Measurements from ENCODE around the gene ARMC9.

Gene ARMC9

DNA sequence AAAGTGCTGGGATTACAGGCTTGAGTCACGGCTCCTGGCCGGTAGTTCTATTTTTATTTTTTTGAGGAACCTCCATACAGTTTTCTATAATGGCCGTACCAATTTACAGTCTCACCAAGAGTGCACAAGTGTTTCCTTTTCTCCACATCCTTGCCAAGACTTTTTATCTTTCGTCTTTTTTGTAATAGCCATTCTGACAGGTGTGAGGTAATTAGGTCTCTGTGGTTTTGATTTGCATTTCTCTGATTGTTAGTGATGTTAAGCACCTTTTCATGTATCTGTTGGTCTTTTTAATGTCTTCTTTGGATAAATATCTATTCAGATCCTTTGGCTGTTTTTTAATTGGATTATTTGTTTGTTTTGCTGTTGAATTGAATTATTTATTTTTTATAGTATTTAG lies 9.3 kb downstream of the ARMC9 start:
- POLR2A ChIA-PET = no interaction called here
- Histone ChIP-seq H3K27ac (ENCODE audit: extremely low read depth, low read depth, low read length) (no peak overlapping the region), H3K36me3 (ENCODE audit: control insufficient read depth in 2 of 2, insufficient read depth in 1 of 2, low read length in 2 of 2) (peaks cover 0 to 45% of the 10 kb centered on the region in 2 experiments; a peak in 2 of 3 replicates), H3K9me3 (ENCODE audit: control insufficient read depth, insufficient read depth, low read depth, low read length) (no peaks in the 10 kb centered on the region), H3K4me1 (ENCODE audit: control insufficient read depth, insufficient read depth, low read length) (no peaks in the 10 kb centered on the region), H3K4me3 (ENCODE audit: low read depth, low read length) (no peak overlapping the region)
- TF ChIP-seq MZF1 (tag by site-specific recombination; IDR thresholded peaks at IDR 0.05; ENCODE audit: borderline replicate concordance) = no peak
- no peak for TF ChIP-seq ZNF544 (tag by site-specific recombination; IDR thresholded peaks at IDR 0.05)
- no peak for TF ChIP-seq HOXA7 (CRISPR knock-in tag; IDR thresholded peaks at IDR 0.05; ENCODE audit: borderline replicate concordance)
- TF ChIP-seq SETDB1 (IDR thresholded peaks at IDR 0.05; ENCODE audit: insufficient read length, low read length) = no peak
- TF ChIP-seq ZNF175 (tag by site-specific recombination; IDR thresholded peaks at IDR 0.05) = no peak
- TF ChIP-seq ZNF571 (tag by site-specific recombination; IDR thresholded peaks at IDR 0.05) = no peak
- TF ChIP-seq, protein P1, sequence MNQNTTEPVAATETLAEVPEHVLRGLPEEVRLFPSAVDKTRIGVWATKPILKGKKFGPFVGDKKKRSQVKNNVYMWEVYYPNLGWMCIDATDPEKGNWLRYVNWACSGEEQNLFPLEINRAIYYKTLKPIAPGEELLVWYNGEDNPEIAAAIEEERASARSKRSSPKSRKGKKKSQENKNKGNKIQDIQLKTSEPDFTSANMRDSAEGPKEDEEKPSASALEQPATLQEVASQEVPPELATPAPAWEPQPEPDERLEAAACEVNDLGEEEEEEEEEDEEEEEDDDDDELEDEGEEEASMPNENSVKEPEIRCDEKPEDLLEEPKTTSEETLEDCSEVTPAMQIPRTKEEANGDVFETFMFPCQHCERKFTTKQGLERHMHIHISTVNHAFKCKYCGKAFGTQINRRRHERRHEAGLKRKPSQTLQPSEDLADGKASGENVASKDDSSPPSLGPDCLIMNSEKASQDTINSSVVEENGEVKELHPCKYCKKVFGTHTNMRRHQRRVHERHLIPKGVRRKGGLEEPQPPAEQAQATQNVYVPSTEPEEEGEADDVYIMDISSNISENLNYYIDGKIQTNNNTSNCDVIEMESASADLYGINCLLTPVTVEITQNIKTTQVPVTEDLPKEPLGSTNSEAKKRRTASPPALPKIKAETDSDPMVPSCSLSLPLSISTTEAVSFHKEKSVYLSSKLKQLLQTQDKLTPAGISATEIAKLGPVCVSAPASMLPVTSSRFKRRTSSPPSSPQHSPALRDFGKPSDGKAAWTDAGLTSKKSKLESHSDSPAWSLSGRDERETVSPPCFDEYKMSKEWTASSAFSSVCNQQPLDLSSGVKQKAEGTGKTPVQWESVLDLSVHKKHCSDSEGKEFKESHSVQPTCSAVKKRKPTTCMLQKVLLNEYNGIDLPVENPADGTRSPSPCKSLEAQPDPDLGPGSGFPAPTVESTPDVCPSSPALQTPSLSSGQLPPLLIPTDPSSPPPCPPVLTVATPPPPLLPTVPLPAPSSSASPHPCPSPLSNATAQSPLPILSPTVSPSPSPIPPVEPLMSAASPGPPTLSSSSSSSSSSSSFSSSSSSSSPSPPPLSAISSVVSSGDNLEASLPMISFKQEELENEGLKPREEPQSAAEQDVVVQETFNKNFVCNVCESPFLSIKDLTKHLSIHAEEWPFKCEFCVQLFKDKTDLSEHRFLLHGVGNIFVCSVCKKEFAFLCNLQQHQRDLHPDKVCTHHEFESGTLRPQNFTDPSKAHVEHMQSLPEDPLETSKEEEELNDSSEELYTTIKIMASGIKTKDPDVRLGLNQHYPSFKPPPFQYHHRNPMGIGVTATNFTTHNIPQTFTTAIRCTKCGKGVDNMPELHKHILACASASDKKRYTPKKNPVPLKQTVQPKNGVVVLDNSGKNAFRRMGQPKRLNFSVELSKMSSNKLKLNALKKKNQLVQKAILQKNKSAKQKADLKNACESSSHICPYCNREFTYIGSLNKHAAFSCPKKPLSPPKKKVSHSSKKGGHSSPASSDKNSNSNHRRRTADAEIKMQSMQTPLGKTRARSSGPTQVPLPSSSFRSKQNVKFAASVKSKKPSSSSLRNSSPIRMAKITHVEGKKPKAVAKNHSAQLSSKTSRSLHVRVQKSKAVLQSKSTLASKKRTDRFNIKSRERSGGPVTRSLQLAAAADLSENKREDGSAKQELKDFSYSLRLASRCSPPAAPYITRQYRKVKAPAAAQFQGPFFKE (tag by site-specific recombination; IDR thresholded peaks at IDR 0.05; ENCODE audit: borderline replicate concordance) = no peak
- no peak for TF ChIP-seq ZNF248 (tag by site-specific recombination; IDR thresholded peaks at IDR 0.05)
- no peak for TF ChIP-seq ZNF530 (tag by site-specific recombination; IDR thresholded peaks at IDR 0.05; ENCODE audit: low read depth)
- no peak for TF ChIP-seq SP2 (tag by site-specific recombination; IDR thresholded peaks at IDR 0.05)
- TF ChIP-seq KLF10 (tag by site-specific recombination; IDR thresholded peaks at IDR 0.05) = no peak
- TF ChIP-seq HOXD13 (CRISPR knock-in tag; IDR thresholded peaks at IDR 0.05; ENCODE audit: borderline replicate concordance) = no peak
- TF ChIP-seq ZBTB1 (tag by site-specific recombination; IDR thresholded peaks at IDR 0.05) = no peak
- no peak for TF ChIP-seq ZFP41 (tag by site-specific recombination; IDR thresholded peaks at IDR 0.05; ENCODE audit: borderline replicate concordance)
- TF ChIP-seq, protein P2, sequence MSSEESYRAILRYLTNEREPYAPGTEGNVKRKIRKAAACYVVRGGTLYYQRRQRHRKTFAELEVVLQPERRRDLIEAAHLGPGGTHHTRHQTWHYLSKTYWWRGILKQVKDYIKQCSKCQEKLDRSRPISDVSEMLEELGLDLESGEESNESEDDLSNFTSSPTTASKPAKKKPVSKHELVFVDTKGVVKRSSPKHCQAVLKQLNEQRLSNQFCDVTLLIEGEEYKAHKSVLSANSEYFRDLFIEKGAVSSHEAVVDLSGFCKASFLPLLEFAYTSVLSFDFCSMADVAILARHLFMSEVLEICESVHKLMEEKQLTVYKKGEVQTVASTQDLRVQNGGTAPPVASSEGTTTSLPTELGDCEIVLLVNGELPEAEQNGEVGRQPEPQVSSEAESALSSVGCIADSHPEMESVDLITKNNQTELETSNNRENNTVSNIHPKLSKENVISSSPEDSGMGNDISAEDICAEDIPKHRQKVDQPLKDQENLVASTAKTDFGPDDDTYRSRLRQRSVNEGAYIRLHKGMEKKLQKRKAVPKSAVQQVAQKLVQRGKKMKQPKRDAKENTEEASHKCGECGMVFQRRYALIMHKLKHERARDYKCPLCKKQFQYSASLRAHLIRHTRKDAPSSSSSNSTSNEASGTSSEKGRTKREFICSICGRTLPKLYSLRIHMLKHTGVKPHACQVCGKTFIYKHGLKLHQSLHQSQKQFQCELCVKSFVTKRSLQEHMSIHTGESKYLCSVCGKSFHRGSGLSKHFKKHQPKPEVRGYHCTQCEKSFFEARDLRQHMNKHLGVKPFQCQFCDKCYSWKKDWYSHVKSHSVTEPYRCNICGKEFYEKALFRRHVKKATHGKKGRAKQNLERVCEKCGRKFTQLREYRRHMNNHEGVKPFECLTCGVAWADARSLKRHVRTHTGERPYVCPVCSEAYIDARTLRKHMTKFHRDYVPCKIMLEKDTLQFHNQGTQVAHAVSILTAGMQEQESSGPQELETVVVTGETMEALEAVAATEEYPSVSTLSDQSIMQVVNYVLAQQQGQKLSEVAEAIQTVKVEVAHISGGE (tag by site-specific recombination; conservative IDR thresholded peaks at IDR 0.05; ENCODE audit: low read depth) = no peak
- TF ChIP-seq ZNF623 (tag by site-specific recombination; IDR thresholded peaks at IDR 0.05) = no peak
- CTCF ChIA-PET = no interaction called here

DNA sequence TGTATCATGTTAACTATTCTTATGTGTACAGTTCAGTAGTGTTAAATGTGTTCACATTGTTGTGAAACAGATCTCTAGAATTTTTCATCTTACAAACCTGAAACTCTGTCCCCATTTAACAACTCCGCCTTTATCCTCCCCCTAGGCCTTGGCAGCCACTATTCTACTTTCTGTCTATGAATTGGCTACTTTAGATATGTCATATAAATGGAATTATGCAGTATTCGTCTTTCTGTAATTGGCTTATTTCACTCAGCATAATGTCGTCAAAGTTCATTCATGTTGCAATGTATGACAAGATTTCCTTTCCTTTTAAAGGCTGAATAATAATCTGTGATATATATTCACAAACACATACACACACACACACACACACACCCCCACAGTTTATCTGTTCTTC lies 12.4 kb downstream of the ARMC9 start:
- H3K36me3 ChIP-seq (ENCODE audit: control insufficient read depth in 2 of 2, insufficient read depth in 1 of 2, low read length in 2 of 2) = peaks cover 0 to 58% of the 10 kb centered on the region in 2 experiments; a peak in 2 of 3 replicates
- TF ChIP-seq KLF9 (tag by site-specific recombination; IDR thresholded peaks at IDR 0.05; ENCODE audit: low read depth) (no peak), OVOL3 (tag by site-specific recombination; IDR thresholded peaks at IDR 0.05) (no peak), ZBTB17 (tag by site-specific recombination; IDR thresholded peaks at IDR 0.05) (no peak), ZNF37A (tag by site-specific recombination; IDR thresholded peaks at IDR 0.05) (no peak), SP3 (tag by site-specific recombination; IDR thresholded peaks at IDR 0.05) (no peak), ZNF76 (tag by site-specific recombination; IDR thresholded peaks at IDR 0.05; ENCODE audit: borderline replicate concordance, low read depth) (no peak), ZNF658 (tag by site-specific recombination; IDR thresholded peaks at IDR 0.05) (no peak)

More for the DNA sequence above, 12.4 kb downstream of the ARMC9 start:
- CTCF ChIA-PET = interaction anchor here (0.9 to 1.2 kb wide), 3 partner anchors 9 to 201 kb away, joined by 3 to 6 read pairs (median 3); no protein-coding TSS in a partner anchor
- Histone ChIP-seq H3K4me3 (ENCODE audit: low read depth, low read length) (no peak overlapping the region), H3K9me3 (ENCODE audit: control insufficient read depth, insufficient read depth, low read depth, low read length) (no peaks in the 10 kb centered on the region), H3K27ac (ENCODE audit: extremely low read depth, low read depth, low read length) (no peak overlapping the region), H3K4me1 (ENCODE audit: control insufficient read depth, insufficient read depth, low read length) (no peaks in the 10 kb centered on the region)
- POLR2A ChIA-PET = no interaction called here
